Neutrophil (primary cell): ENCODE data around the gene SCGB1C1.
A peak's percentile ranks its signal among the peaks of the same experiment; 100 is the strongest.

ENCODE experiments used
- H3K27ac ChIP-seq: fragments of 200-600 bp; sonication (generic); 2 replicates; pipeline ENCODE4 v1.5.1; 2016; ENCODE audit warnings: mild to moderate bottlenecking, moderate library complexity
- H3K27me3 ChIP-seq: fragments of 200-600 bp; sonication (generic); 2 replicates; pipeline ENCODE4 v1.6.0; 2016; ENCODE audit warnings: mild to moderate bottlenecking
- H3K36me3 ChIP-seq: fragments of 200-600 bp; sonication (generic); 2 replicates; pipeline ENCODE4 v1.5.1; 2017
- H3K4me1 ChIP-seq, 2 experiments: fragments of 200-600 bp in 1 of 2; sonication (generic) in 1 of 2; 1 replicate in 1 of 2; 2 replicates in 1 of 2; pipeline versions ENCODE4 v1.5.1 to v1.6.1; 2013 to 2016; ENCODE audit warnings: low read depth in 1 of 2, low read length in 1 of 2, mild to moderate bottlenecking in 1 of 2, moderate library complexity in 1 of 2; ENCODE audit not compliant: control insufficient read depth in 1 of 2, insufficient read depth in 1 of 2
- H3K4me3 ChIP-seq, 2 experiments: fragments of 200-600 bp in 1 of 2; sonication (generic) in 1 of 2; 1 replicate in 1 of 2; 2 replicates in 1 of 2; pipeline ENCODE4 v1.5.1; 2013 to 2016; ENCODE audit warnings: low read depth in 1 of 2, low read length in 1 of 2, mild to moderate bottlenecking in 1 of 2, moderate library complexity in 1 of 2
- H3K9me3 ChIP-seq: fragments of 200-600 bp; sonication (generic); 2 replicates; pipeline ENCODE4 v1.5.1; 2016
- TF ChIP-seq, protein P1 (sequence below): fragments of 200-600 bp; sonication (generic); IDR thresholded peaks from 2 replicates; pipeline ENCODE4 v1.5.1; 2016; ENCODE audit warnings: antibody characterized with exemption

SCGB1C1 gene

GRCh38 chr11:232783-233565 lies 40.1 kb downstream of the SCGB1C1 start:
- Histone ChIP-seq H3K9me3 (no peaks in the 10 kb centered on the region), H3K36me3 (no peaks in the 10 kb centered on the region), H3K27me3 (no peaks in the 10 kb centered on the region), H3K4me1 (peaks cover 18 to 21% of the 10 kb centered on the region in 2 experiments), H3K4me3 (no peak overlapping the region), H3K27ac (no peak overlapping the region)
- TF ChIP-seq, protein P1, sequence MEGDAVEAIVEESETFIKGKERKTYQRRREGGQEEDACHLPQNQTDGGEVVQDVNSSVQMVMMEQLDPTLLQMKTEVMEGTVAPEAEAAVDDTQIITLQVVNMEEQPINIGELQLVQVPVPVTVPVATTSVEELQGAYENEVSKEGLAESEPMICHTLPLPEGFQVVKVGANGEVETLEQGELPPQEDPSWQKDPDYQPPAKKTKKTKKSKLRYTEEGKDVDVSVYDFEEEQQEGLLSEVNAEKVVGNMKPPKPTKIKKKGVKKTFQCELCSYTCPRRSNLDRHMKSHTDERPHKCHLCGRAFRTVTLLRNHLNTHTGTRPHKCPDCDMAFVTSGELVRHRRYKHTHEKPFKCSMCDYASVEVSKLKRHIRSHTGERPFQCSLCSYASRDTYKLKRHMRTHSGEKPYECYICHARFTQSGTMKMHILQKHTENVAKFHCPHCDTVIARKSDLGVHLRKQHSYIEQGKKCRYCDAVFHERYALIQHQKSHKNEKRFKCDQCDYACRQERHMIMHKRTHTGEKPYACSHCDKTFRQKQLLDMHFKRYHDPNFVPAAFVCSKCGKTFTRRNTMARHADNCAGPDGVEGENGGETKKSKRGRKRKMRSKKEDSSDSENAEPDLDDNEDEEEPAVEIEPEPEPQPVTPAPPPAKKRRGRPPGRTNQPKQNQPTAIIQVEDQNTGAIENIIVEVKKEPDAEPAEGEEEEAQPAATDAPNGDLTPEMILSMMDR, result no peak

DNA sequence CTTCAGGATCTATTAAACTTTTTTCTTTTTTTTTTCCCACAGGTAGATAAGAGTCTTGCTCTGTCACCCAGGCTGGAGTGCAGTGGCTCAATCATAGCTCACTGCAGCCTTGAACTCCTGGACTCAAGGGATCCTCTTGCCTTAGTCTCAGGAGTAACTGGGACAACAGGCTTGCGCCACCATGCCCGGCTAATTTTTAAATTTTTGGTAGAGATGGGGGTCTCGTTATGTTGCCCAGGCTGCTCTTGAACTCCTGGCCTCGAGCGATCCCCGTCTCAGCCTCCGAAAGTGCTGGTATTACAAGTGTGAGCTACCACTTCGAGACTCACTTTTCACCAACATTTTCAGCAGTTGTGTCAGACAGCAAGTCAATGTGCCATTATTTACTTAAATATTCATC lies 42.3 kb downstream of the SCGB1C1 start:
- Histone ChIP-seq H3K4me1 (peaks cover 23 to 25% of the 10 kb centered on the region in 2 experiments), H3K36me3 (peaks cover 12% of the 10 kb centered on the region), H3K4me3 (peak overlapping the region; percentile 68 to 100), H3K27ac (no peak overlapping the region), H3K9me3 (no peaks in the 10 kb centered on the region), H3K27me3 (no peaks in the 10 kb centered on the region)
- TF ChIP-seq, protein P1, result no peak

- Histone ChIP-seq H3K27ac (peak overlapping the region; percentile 100), H3K9me3 (no peaks in the 10 kb centered on the region), H3K27me3 (no peaks in the 10 kb centered on the region), H3K36me3 (peaks cover 15% of the 10 kb centered on the region), H3K4me1 (peaks cover 23 to 25% of the 10 kb centered on the region in 2 experiments), H3K4me3 (peak overlapping the region; percentile 68 to 100)
- TF ChIP-seq, protein P1, result no peak
These were observed 42.7 kb downstream of the SCGB1C1 start for GRCh38 chr11:235609-235996.

- H3K36me3 ChIP-seq, result peaks cover 20% of the 10 kb centered on the region
These were observed 43.3 kb downstream of the SCGB1C1 start, which contains the start of gene SIRT3 for GRCh38 chr11:235997-236773. Gene SIRT3 (minus strand): TSS chr11:236342. CDS start chr11:236328, 14 bp downstream.

More at GRCh38 chr11:235997-236773, 43.3 kb downstream of the SCGB1C1 start, which contains the start of gene SIRT3:
- H3K9me3 ChIP-seq, result no peaks in the 10 kb centered on the region
- H3K4me1 ChIP-seq, result peaks cover 23 to 25% of the 10 kb centered on the region in 2 experiments
- H3K27ac ChIP-seq, result peak within 1 kb of the TSS; percentile 100
- H3K27me3 ChIP-seq, result no peaks in the 10 kb centered on the region
- peak within 1 kb of the TSS; percentile 68 to 100 for H3K4me3 ChIP-seq
- TF ChIP-seq, protein P1, result peak; percentile 74
